HUES6 (cell line): ENCODE results near the gene KHDC3L.

Experiments used
- H3K27ac ChIP-seq: 2 replicates; pipeline ENCODE4 v1.7.0; 2013; ENCODE audit warnings: low read depth, mild to moderate bottlenecking, low read length, inconsistent platforms
- H3K27me3 ChIP-seq: 2 replicates; pipeline ENCODE4 v1.6.1; 2013; ENCODE audit warnings: low read length; ENCODE audit not compliant: control insufficient read depth, insufficient read depth
- H3K36me3 ChIP-seq: 2 replicates; pipeline ENCODE4 v1.6.1; 2013; ENCODE audit warnings: low read length; ENCODE audit not compliant: control insufficient read depth, insufficient read depth
- H3K4me1 ChIP-seq: 2 replicates; pipeline ENCODE4 v1.6.1; 2013; ENCODE audit warnings: low read length; ENCODE audit not compliant: control insufficient read depth, insufficient read depth
- H3K4me3 ChIP-seq: 2 replicates; pipeline ENCODE4 v1.5.1; 2013; ENCODE audit warnings: low read depth, low read length
- H3K9ac ChIP-seq: one replicate; pipeline ENCODE4 v1.6.1; 2013; ENCODE audit warnings: mild to moderate bottlenecking, low read length
- H3K9me3 ChIP-seq: 2 replicates; pipeline ENCODE4 v1.6.1; 2013; ENCODE audit warnings: low read depth, low read length; ENCODE audit not compliant: control insufficient read depth, insufficient read depth

KHDC3L gene

GRCh38 chr6:73362358-73362757, at the start of gene KHDC3L:
Gene KHDC3L (plus strand): TSS chr6:73362658. CDS start chr6:73362730, 72 bp downstream.
- Histone ChIP-seq H3K27me3 (no peaks in the 10 kb centered on the region), H3K4me1 (no peaks in the 10 kb centered on the region), H3K27ac (no peak within 1 kb of the TSS), H3K4me3 (no peak within 1 kb of the TSS), H3K36me3 (no peaks in the 10 kb centered on the region), H3K9ac (no peak within 1 kb of the TSS), H3K9me3 (peaks cover 11% of the 10 kb centered on the region)

GRCh38 chr6:73314577-73315492, 47.6 kb upstream of the KHDC3L start:
- Histone ChIP-seq H3K36me3 (no peaks in the 10 kb centered on the region), H3K4me3 (peak overlapping the region; percentile 40; the same call in 1 of the 2 replicates), H3K4me1 (no peaks in the 10 kb centered on the region), H3K27me3 (no peaks in the 10 kb centered on the region; the same call in 1 of the 2 replicates), H3K27ac (no peak overlapping the region), H3K9ac (no peak overlapping the region), H3K9me3 (peaks cover 19% of the 10 kb centered on the region)

- Histone ChIP-seq H3K9me3 (peaks cover 7% of the 10 kb centered on the region), H3K36me3 (no peaks in the 10 kb centered on the region), H3K4me3 (no peak overlapping the region), H3K9ac (no peak overlapping the region), H3K27ac (no peak overlapping the region), H3K27me3 (no peaks in the 10 kb centered on the region), H3K4me1 (no peaks in the 10 kb centered on the region)
Observed at GRCh38 chr6:73323323-73323722, 39.1 kb upstream of the KHDC3L start.

GRCh38 chr6:73325656-73326055, 36.8 kb upstream of the KHDC3L start:
- Histone ChIP-seq H3K9ac (no peak overlapping the region), H3K9me3 (no peaks in the 10 kb centered on the region), H3K27me3 (no peaks in the 10 kb centered on the region), H3K4me1 (no peaks in the 10 kb centered on the region), H3K4me3 (no peak overlapping the region), H3K27ac (no peak overlapping the region), H3K36me3 (no peaks in the 10 kb centered on the region)

- H3K4me1 ChIP-seq: no peaks in the 10 kb centered on the region
Observed at GRCh38 chr6:73328790-73329189, 33.7 kb upstream of the KHDC3L start.

GRCh38 chr6:73329201-73329600, 33.3 kb upstream of the KHDC3L start:
- Histone ChIP-seq H3K27ac (no peak overlapping the region), H3K4me3 (no peak overlapping the region), H3K4me1 (no peaks in the 10 kb centered on the region), H3K36me3 (no peaks in the 10 kb centered on the region), H3K9ac (no peak overlapping the region), H3K27me3 (no peaks in the 10 kb centered on the region), H3K9me3 (no peaks in the 10 kb centered on the region)

More at GRCh38 chr6:73328790-73329189, 33.7 kb upstream of the KHDC3L start:
- no peak overlapping the region for H3K9ac ChIP-seq
- no peaks in the 10 kb centered on the region for H3K27me3 ChIP-seq
- no peaks in the 10 kb centered on the region for H3K9me3 ChIP-seq
- no peak overlapping the region for H3K4me3 ChIP-seq
- no peak overlapping the region for H3K27ac ChIP-seq
- H3K36me3 ChIP-seq: no peaks in the 10 kb centered on the region

- no peaks in the 10 kb centered on the region for H3K27me3 ChIP-seq
- no peak overlapping the region for H3K27ac ChIP-seq
- no peak overlapping the region for H3K4me3 ChIP-seq
Observed at GRCh38 chr6:73339340-73339739, 23.1 kb upstream of the KHDC3L start.

GRCh38 chr6:73340048-73340447, 22.4 kb upstream of the KHDC3L start:
- Histone ChIP-seq H3K9ac (no peak overlapping the region), H3K36me3 (no peaks in the 10 kb centered on the region), H3K27ac (no peak overlapping the region), H3K4me1 (no peaks in the 10 kb centered on the region), H3K9me3 (no peaks in the 10 kb centered on the region), H3K27me3 (no peaks in the 10 kb centered on the region), H3K4me3 (no peak overlapping the region)

More at GRCh38 chr6:73339340-73339739, 23.1 kb upstream of the KHDC3L start:
- Histone ChIP-seq H3K9ac (no peak overlapping the region), H3K9me3 (no peaks in the 10 kb centered on the region), H3K4me1 (no peaks in the 10 kb centered on the region), H3K36me3 (no peaks in the 10 kb centered on the region)

GRCh38 chr6:73341335-73341734, 21.1 kb upstream of the KHDC3L start:
- Histone ChIP-seq H3K4me1 (no peaks in the 10 kb centered on the region), H3K27me3 (no peaks in the 10 kb centered on the region), H3K36me3 (no peaks in the 10 kb centered on the region)

GRCh38 chr6:73342174-73342573, 20.3 kb upstream of the KHDC3L start:
- Histone ChIP-seq H3K36me3 (no peaks in the 10 kb centered on the region), H3K9me3 (no peaks in the 10 kb centered on the region; the same call in 1 of the 2 replicates), H3K27me3 (no peaks in the 10 kb centered on the region), H3K4me1 (no peaks in the 10 kb centered on the region), H3K9ac (no peak overlapping the region), H3K27ac (no peak overlapping the region), H3K4me3 (no peak overlapping the region)

More at GRCh38 chr6:73341335-73341734, 21.1 kb upstream of the KHDC3L start:
- Histone ChIP-seq H3K9ac (no peak overlapping the region), H3K9me3 (no peaks in the 10 kb centered on the region), H3K27ac (no peak overlapping the region), H3K4me3 (no peak overlapping the region)

GRCh38 chr6:73343164-73343563, 19.3 kb upstream of the KHDC3L start:
- Histone ChIP-seq H3K27ac (no peak overlapping the region), H3K4me1 (0 out of 2 replicates have a peak, but pooled peaks cover 2% of the 10 kb centered on the region), H3K27me3 (no peaks in the 10 kb centered on the region), H3K4me3 (no peak overlapping the region), H3K9me3 (peaks cover 2% of the 10 kb centered on the region), H3K9ac (no peak overlapping the region), H3K36me3 (no peaks in the 10 kb centered on the region)
